Tibial nerve (tissue), 4 donors: ENCODE measurements around the gene ACAD10. TPM values are rescaled to one million over a fixed set of nuclear protein-coding genes. Genes with fewer than 3 reads are reported as not detected.

Source experiments
- DNase-seq, 2 donors: peaks; one replicate each; pipeline ENCODE4 v3.0.0-alpha.2; 2019; ENCODE audit warnings: low spot score in 2 of 2
- H3K27ac ChIP-seq, 4 donors: fragments of 200-600 bp; sonication (generic) in 3 of 4; one replicate each; pipeline ENCODE4 v1.5.1; 2017 to 2019; ENCODE audit warnings: mild to moderate bottlenecking in 1 of 4
- H3K27me3 ChIP-seq, 2 donors: fragments of 200-600 bp; sonication (generic) in 1 of 2; one replicate each; pipeline versions ENCODE4 v1.5.1 to v1.6.0; 2017 to 2019
- H3K36me3 ChIP-seq, 3 donors: fragments of 200-600 bp; sonication (generic); one replicate each; pipeline ENCODE4 v1.5.1; 2018 to 2019
- H3K4me1 ChIP-seq, 4 donors: fragments of 200-600 bp; sonication (generic) in 3 of 4; one replicate each; pipeline ENCODE4 v1.5.1; 2017 to 2019
- H3K4me3 ChIP-seq, 4 donors: fragments of 200-600 bp; sonication (generic) in 3 of 4; one replicate each; pipeline ENCODE4 v1.5.1; 2017 to 2019; ENCODE audit warnings: mild to moderate bottlenecking in 1 of 4, moderate library complexity in 1 of 4
- H3K9me3 ChIP-seq, 4 donors: fragments of 200-600 bp; sonication (generic) in 3 of 4; one replicate each; pipeline ENCODE4 v1.5.1; 2017 to 2019
- EP300 ChIP-seq, 2 donors: sonication (generic); formaldehyde crosslinking; IDR thresholded peaks; one replicate each; pipeline ENCODE4 v1.6.1; 2017; ENCODE audit warnings: antibody characterized with exemption in 2 of 2, mild to moderate bottlenecking in 1 of 2
- POLR2A ChIP-seq, 2 donors: fragments of 450-650 bp; IDR thresholded peaks; one replicate each; pipeline ENCODE4 v1.6.1; 2017; ENCODE audit warnings: antibody characterized with exemption in 2 of 2, mild to moderate bottlenecking in 2 of 2, moderate library complexity in 2 of 2
- WGBS, 2 donors: methylation state at CpG; one replicate each; pipeline ENCODE4 v1.1.5; 2018; 5-methylcytosine and 5-hydroxymethylcytosine counted together
- total RNA-seq, 4 donors: library from RNA; depleted of rRNA; stranded (reverse); fragments of >200 nt; gene quantifications; one replicate each; pipeline ENCODE4 v1.1.0, GENCODE V29; 2016
- TF ChIP-seq, protein P1 (sequence below), 5 experiments: fragments of 200-600 bp in 3 of 5; fragments of 450-650 bp in 2 of 5; sonication (generic) in 3 of 5; IDR thresholded peaks; one replicate each; pipeline ENCODE4 v1.5.1; 2016 to 2019; ENCODE audit warnings: antibody characterized with exemption in 5 of 5, mild to moderate bottlenecking in 3 of 5, moderate library complexity in 2 of 5

ACAD10 gene
- total RNA-seq, 4 donors from 2014 or later, result 20.3 to 41.4 (median 21.4) TPM

DNA sequence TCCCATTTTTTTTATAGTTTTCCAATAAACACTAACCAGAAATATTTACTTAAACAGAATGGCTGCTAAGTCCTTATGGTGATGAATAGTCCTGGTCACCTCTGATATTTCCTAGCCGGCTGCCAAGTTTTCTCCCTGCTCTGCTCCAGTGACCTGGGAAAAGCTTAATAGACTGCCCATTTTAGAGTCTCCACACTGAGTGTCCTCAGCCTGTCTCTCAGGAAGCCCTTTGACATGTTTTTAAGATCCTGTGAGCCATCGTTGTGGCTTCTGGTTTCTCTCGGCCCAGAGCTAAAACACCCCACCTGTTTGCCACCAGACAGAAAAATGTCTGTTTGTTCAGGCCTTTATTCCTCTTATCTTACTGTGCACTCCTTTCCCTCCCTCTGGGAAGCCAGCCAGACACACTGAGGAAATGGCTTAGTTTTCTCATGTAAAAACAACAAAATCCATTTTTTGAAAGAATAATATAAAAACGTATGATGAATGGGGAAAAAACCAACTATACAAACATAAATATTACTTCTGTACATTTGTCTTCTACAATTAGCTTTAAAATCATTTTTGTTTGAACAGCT lies 55.5 kb downstream of the ACAD10 start:
- Histone ChIP-seq H3K9me3 (no peaks in the 10 kb centered on the region), H3K36me3 (peaks cover 0 to 76% (median 0%) of the 10 kb centered on the region in 3 donors), H3K4me3 (no peak overlapping the region), H3K4me1 (peaks cover 0 to 9% (median 0%) of the 10 kb centered on the region in 4 donors), H3K27ac (peak overlapping the region in 1 of 4 donors; percentile 42), H3K27me3 (no peaks in the 10 kb centered on the region)
- DNase-seq, result no peak
- no peak for TF ChIP-seq EP300 (IDR thresholded peaks at IDR 0.05)
- TF ChIP-seq, protein P1, sequence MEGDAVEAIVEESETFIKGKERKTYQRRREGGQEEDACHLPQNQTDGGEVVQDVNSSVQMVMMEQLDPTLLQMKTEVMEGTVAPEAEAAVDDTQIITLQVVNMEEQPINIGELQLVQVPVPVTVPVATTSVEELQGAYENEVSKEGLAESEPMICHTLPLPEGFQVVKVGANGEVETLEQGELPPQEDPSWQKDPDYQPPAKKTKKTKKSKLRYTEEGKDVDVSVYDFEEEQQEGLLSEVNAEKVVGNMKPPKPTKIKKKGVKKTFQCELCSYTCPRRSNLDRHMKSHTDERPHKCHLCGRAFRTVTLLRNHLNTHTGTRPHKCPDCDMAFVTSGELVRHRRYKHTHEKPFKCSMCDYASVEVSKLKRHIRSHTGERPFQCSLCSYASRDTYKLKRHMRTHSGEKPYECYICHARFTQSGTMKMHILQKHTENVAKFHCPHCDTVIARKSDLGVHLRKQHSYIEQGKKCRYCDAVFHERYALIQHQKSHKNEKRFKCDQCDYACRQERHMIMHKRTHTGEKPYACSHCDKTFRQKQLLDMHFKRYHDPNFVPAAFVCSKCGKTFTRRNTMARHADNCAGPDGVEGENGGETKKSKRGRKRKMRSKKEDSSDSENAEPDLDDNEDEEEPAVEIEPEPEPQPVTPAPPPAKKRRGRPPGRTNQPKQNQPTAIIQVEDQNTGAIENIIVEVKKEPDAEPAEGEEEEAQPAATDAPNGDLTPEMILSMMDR (IDR thresholded peaks at IDR 0.05), result no peak
- TF ChIP-seq POLR2A (IDR thresholded peaks at IDR 0.05), result no peak
- 27 to 37% methylated on average over 4 of the region's 4 CpGs for WGBS, 2 donors

DNA sequence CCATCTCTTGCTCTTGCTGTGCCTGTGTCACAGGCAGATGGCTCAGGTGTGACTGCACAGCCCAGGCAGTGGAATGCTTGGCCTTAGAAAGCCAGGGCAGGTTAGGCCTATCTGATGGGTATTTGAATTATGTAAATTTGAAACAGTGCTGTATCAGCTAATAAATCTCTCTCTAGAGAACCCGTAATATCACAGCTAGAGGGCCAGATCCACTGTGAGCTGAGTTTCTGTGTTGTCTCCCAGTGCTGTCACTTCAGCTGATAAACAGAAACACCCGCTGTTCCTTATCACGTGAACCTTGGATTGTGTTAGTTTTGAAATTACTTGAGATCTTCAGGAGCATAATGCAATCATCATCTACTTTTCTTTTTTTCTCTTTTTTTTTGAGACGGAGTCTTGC lies 59.4 kb downstream of the ACAD10 start:
- H3K4me1 ChIP-seq, result peaks cover 0 to 9% (median 0%) of the 10 kb centered on the region in 4 donors
- peaks cover 0 to 78% (median 0%) of the 10 kb centered on the region in 3 donors for H3K36me3 ChIP-seq
- WGBS, 2 donors, result 90 to 93% methylated on average over 4 of the region's 4 CpGs
- H3K9me3 ChIP-seq, result no peaks in the 10 kb centered on the region
- TF ChIP-seq, protein P1 (IDR thresholded peaks at IDR 0.05), result no peak
- no peak for TF ChIP-seq POLR2A (IDR thresholded peaks at IDR 0.05)
- no peak for TF ChIP-seq EP300 (IDR thresholded peaks at IDR 0.05)
- DNase-seq, result no peak
- no peak overlapping the region for H3K4me3 ChIP-seq
- H3K27ac ChIP-seq, result no peak overlapping the region
- H3K27me3 ChIP-seq, result no peaks in the 10 kb centered on the region

DNA sequence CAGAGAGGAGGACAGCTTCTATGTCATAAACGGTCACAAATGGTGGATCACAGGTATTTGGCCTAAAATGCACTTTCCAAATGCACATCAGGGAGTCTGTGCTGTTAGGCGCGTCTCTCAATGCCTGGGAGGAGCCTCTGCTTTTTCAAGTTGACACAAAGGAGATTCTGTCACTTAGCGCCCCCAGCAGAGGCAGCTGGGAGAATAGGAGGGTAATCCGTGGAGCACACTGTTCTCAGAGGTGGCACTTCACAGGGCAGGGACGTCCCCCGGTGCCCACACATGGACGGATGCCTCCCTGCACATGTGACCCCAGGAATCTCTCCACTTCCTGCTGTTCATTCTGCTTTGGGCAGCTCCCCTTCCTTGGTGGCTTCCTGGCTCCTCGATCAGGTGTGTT lies 61.5 kb downstream of the ACAD10 start:
- no peaks in the 10 kb centered on the region for H3K9me3 ChIP-seq
- H3K4me1 ChIP-seq, result no peaks in the 10 kb centered on the region
- DNase-seq, result no peak
- H3K36me3 ChIP-seq, result peaks cover 0 to 96% (median 0%) of the 10 kb centered on the region in 3 donors
- no peak overlapping the region for H3K27ac ChIP-seq
- H3K4me3 ChIP-seq, result no peak overlapping the region
- WGBS, 2 donors, result 66 to 78% methylated on average over 8 to 9 of the region's 9 CpGs
- TF ChIP-seq, protein P1 (IDR thresholded peaks at IDR 0.05), result no peak
- TF ChIP-seq POLR2A (IDR thresholded peaks at IDR 0.05), result no peak
- no peak for TF ChIP-seq EP300 (IDR thresholded peaks at IDR 0.05)
- H3K27me3 ChIP-seq, result no peaks in the 10 kb centered on the region

DNA sequence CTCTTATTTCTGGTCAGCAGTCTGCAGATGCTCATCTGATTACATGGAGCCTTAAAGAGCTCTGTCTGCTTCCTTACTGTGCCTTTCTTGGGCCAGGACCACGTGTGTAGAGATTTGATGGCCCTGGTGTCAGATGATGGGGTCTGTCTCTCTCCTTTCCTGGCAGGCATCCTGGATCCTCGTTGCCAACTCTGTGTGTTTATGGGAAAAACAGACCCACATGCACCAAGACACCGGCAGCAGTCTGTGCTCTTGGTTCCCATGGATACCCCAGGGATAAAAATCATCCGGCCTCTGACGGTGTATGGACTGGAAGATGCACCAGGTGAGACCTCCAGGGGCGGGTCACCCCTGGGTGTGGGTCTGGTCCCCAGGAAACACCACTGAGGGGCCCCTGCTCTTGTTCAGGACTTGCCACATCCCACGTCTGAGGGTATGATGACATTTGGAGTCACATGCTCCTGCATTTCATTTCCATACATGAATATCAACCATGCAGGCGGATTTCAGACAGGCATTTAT lies 62.4 kb downstream of the ACAD10 start:
- TF ChIP-seq, protein P1 (IDR thresholded peaks at IDR 0.05), result no peak
- TF ChIP-seq EP300 (IDR thresholded peaks at IDR 0.05) (no peak), POLR2A (IDR thresholded peaks at IDR 0.05) (no peak)
- peaks cover 0 to 92% (median 0%) of the 10 kb centered on the region in 3 donors for H3K36me3 ChIP-seq
- 63 to 68% methylated on average over 8 of the region's 8 CpGs for WGBS, 2 donors

DNA sequence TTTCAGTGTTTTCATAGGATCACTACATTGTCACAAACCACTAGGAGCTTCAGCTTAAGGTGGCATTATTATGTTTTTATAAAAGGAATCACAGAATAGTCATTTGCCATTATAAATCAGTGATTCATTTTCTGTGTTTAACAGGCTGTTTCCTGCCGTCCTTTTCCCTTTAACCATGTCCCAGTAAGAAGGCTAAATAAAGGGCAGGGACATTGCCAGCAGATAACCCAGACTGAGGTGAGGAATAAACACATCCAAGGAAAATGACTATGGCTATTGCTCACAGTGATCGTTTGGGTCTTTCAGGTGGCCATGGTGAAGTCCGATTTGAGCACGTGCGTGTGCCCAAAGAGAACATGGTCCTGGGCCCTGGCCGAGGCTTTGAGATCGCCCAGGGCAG lies 63.0 kb downstream of the ACAD10 start:
- no peaks in the 10 kb centered on the region for H3K9me3 ChIP-seq
- no peak overlapping the region for H3K4me3 ChIP-seq
- DNase-seq, result no peak
- H3K27ac ChIP-seq, result no peak overlapping the region
- TF ChIP-seq EP300 (IDR thresholded peaks at IDR 0.05), result no peak
- peaks cover 0 to 94% (median 0%) of the 10 kb centered on the region in 3 donors for H3K36me3 ChIP-seq
- H3K4me1 ChIP-seq, result no peaks in the 10 kb centered on the region
- no peaks in the 10 kb centered on the region for H3K27me3 ChIP-seq
- WGBS, 2 donors, result 80 to 84% methylated on average over 7 of the region's 7 CpGs

More for the DNA sequence above, 62.4 kb downstream of the ACAD10 start:
- no peaks in the 10 kb centered on the region for H3K9me3 ChIP-seq
- no peaks in the 10 kb centered on the region for H3K27me3 ChIP-seq
- no peak overlapping the region for H3K4me3 ChIP-seq
- no peak overlapping the region for H3K27ac ChIP-seq
- no peak for DNase-seq
- H3K4me1 ChIP-seq, result no peaks in the 10 kb centered on the region
